ENCODE data around the gene STXBP4. TPM values are rescaled to one million over a fixed set of nuclear protein-coding genes. Genes with fewer than 3 reads are reported as not detected.

STXBP4 gene
- total and polyA plus RNA-seq, 2 experiments from 2014 or later: 25.0 to 52.1 TPM

GRCh38 chr17:55216888-55217287 lies 248.3 kb downstream of the STXBP4 start (continued):
- TF ChIP-seq CREB1 (CRISPR knock-in tag; IDR thresholded peaks at IDR 0.05; ENCODE audit: low read depth): no peak
- TF ChIP-seq EZH2phosphoT487 (IDR thresholded peaks at IDR 0.05; ENCODE audit: unreplicated experiment): no peak
- no peak for TF ChIP-seq STAT1 (IDR thresholded peaks at IDR 0.05; ENCODE audit: unreplicated experiment)
- TF ChIP-seq ZNF114 (CRISPR knock-in tag; IDR thresholded peaks at IDR 0.05): no peak
- no peak for TF ChIP-seq POLR2AphosphoS5 (IDR thresholded peaks at IDR 0.05; ENCODE audit: low read depth)
- TF ChIP-seq JUNB (IDR thresholded peaks at IDR 0.05; ENCODE audit: unreplicated experiment): no peak
- no peak for TF ChIP-seq EZH2 (IDR thresholded peaks at IDR 0.05; ENCODE audit: low read depth, unreplicated experiment)

GRCh38 chr17:55219459-55219858 lies 250.9 kb downstream of the STXBP4 start:
- no peak overlapping the region for H3K27ac Mint-ChIP-seq
- no peak for DNase-seq (ENCODE audit: low spot score)
- Histone ChIP-seq H3F3A (replicated peaks; ENCODE audit: low read depth) (no peaks in the 10 kb centered on the region), H3K4me3 (no peak overlapping the region), H3K27ac (ENCODE audit: low read depth) (no peak overlapping the region), H3K4me1 (ENCODE audit: insufficient read depth) (no peaks in the 10 kb centered on the region), H3K27me3 (ENCODE audit: insufficient read depth) (no peaks in the 10 kb centered on the region), H4K20me1 (replicated peaks; ENCODE audit: insufficient read depth) (no peaks in the 10 kb centered on the region), H2AFZ (no peak overlapping the region), H3K4me2 (no peak overlapping the region), H3K36me3 (ENCODE audit: insufficient read depth) (no peaks in the 10 kb centered on the region), H3K9me2 (ENCODE audit: insufficient read depth) (no peaks in the 10 kb centered on the region), H3K79me2 (replicated peaks; ENCODE audit: insufficient read depth) (no peaks in the 10 kb centered on the region)
- H3K4me3 Mint-ChIP-seq: no peak overlapping the region
- H3K27me3 Mint-ChIP-seq (ENCODE audit: insufficient read depth, low read depth, poor library complexity): no peaks in the 10 kb centered on the region
- H3K9me3 Mint-ChIP-seq: no peaks in the 10 kb centered on the region; the same call in 2 of the 3 replicates
- ATAC-seq: no peak
- no peaks in the 10 kb centered on the region for H3K4me1 Mint-ChIP-seq
- H3K36me3 Mint-ChIP-seq (ENCODE audit: low read depth): 0 out of 3 replicates have a peak, but pooled peaks cover 3% of the 10 kb centered on the region
- TF ChIP-seq ETS1 (IDR thresholded peaks at IDR 0.05) (no peak), NANOG (IDR thresholded peaks at IDR 0.05; ENCODE audit: borderline replicate concordance) (no peak), JUNB (IDR thresholded peaks at IDR 0.05; ENCODE audit: unreplicated experiment) (no peak), EZH2phosphoT487 (IDR thresholded peaks at IDR 0.05; ENCODE audit: unreplicated experiment) (no peak), EZH2 (IDR thresholded peaks at IDR 0.05; ENCODE audit: low read depth, unreplicated experiment) (no peak), ZNF331 (CRISPR knock-in tag; IDR thresholded peaks at IDR 0.05; ENCODE audit: low read depth) (no peak), STAT1 (IDR thresholded peaks at IDR 0.05; ENCODE audit: unreplicated experiment) (no peak), ZNF114 (CRISPR knock-in tag; IDR thresholded peaks at IDR 0.05) (no peak), REST (IDR thresholded peaks at IDR 0.05; ENCODE audit: unreplicated experiment) (no peak), POLR2AphosphoS5 (IDR thresholded peaks at IDR 0.05; ENCODE audit: low read depth) (no peak), CTCF (conservative IDR thresholded peaks at IDR 0.05; ENCODE audit: low read depth in 2 of 2) (no peak)
- TF ChIP-seq, protein P1, sequence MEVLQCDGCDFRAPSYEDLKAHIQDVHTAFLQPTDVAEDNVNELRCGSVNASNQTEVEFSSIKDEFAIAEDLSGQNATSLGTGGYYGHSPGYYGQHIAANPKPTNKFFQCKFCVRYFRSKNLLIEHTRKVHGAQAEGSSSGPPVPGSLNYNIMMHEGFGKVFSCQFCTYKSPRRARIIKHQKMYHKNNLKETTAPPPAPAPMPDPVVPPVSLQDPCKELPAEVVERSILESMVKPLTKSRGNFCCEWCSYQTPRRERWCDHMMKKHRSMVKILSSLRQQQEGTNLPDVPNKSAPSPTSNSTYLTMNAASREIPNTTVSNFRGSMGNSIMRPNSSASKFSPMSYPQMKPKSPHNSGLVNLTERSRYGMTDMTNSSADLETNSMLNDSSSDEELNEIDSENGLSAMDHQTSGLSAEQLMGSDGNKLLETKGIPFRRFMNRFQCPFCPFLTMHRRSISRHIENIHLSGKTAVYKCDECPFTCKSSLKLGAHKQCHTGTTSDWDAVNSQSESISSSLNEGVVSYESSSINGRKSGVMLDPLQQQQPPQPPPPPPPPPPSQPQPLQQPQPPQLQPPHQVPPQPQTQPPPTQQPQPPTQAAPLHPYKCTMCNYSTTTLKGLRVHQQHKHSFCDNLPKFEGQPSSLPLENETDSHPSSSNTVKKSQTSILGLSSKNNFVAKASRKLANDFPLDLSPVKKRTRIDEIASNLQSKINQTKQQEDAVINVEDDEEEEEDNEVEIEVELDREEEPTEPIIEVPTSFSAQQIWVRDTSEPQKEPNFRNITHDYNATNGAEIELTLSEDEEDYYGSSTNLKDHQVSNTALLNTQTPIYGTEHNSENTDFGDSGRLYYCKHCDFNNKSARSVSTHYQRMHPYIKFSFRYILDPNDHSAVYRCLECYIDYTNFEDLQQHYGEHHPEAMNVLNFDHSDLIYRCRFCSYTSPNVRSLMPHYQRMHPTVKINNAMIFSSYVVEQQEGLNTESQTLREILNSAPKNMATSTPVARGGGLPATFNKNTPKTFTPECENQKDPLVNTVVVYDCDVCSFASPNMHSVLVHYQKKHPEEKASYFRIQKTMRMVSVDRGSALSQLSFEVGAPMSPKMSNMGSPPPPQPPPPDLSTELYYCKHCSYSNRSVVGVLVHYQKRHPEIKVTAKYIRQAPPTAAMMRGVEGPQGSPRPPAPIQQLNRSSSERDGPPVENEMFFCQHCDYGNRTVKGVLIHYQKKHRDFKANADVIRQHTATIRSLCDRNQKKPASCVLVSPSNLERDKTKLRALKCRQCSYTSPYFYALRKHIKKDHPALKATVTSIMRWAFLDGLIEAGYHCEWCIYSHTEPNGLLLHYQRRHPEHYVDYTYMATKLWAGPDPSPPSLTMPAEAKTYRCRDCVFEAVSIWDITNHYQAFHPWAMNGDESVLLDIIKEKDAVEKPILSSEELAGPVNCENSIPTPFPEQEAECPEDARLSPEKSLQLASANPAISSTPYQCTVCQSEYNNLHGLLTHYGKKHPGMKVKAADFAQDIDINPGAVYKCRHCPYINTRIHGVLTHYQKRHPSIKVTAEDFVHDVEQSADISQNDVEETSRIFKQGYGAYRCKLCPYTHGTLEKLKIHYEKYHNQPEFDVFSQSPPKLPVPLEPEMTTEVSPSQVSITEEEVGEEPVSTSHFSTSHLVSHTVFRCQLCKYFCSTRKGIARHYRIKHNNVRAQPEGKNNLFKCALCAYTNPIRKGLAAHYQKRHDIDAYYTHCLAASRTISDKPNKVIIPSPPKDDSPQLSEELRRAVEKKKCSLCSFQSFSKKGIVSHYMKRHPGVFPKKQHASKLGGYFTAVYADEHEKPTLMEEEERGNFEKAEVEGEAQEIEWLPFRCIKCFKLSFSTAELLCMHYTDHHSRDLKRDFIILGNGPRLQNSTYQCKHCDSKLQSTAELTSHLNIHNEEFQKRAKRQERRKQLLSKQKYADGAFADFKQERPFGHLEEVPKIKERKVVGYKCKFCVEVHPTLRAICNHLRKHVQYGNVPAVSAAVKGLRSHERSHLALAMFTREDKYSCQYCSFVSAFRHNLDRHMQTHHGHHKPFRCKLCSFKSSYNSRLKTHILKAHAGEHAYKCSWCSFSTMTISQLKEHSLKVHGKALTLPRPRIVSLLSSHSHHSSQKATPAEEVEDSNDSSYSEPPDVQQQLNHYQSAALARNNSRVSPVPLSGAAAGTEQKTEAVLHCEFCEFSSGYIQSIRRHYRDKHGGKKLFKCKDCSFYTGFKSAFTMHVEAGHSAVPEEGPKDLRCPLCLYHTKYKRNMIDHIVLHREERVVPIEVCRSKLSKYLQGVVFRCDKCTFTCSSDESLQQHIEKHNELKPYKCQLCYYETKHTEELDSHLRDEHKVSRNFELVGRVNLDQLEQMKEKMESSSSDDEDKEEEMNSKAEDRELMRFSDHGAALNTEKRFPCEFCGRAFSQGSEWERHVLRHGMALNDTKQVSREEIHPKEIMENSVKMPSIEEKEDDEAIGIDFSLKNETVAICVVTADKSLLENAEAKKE (CRISPR knock-in tag; IDR thresholded peaks at IDR 0.05): no peak
